Astrocyte of the cerebellum (primary cell): ENCODE measurements around the gene CYP4B1.

ENCODE experiments used
- DNase-seq: peaks from one replicate; pipeline ENCODE4 v3.0.0-alpha.2; 2011; ENCODE audit warnings: low read depth
- H3K4me3 ChIP-seq: 2 replicates; pipeline ENCODE4 v1.5.1; 2011; ENCODE audit warnings: mild to moderate bottlenecking, low read depth, low read length, moderate library complexity
- in situ Hi-C: cut with HindIII; loops from 2 replicates; pipeline ENCODE4 v1.10.0; 2017; ENCODE audit warnings: low sequenced_read_pairs
- TF ChIP-seq, protein P1 (sequence below): IDR thresholded peaks from 2 replicates; pipeline ENCODE4 v1.5.1; 2012; ENCODE audit warnings: low read length, low read depth, moderate library complexity, mild to moderate bottlenecking; ENCODE audit errors: missing control alignments

The CYP4B1 gene

DNA sequence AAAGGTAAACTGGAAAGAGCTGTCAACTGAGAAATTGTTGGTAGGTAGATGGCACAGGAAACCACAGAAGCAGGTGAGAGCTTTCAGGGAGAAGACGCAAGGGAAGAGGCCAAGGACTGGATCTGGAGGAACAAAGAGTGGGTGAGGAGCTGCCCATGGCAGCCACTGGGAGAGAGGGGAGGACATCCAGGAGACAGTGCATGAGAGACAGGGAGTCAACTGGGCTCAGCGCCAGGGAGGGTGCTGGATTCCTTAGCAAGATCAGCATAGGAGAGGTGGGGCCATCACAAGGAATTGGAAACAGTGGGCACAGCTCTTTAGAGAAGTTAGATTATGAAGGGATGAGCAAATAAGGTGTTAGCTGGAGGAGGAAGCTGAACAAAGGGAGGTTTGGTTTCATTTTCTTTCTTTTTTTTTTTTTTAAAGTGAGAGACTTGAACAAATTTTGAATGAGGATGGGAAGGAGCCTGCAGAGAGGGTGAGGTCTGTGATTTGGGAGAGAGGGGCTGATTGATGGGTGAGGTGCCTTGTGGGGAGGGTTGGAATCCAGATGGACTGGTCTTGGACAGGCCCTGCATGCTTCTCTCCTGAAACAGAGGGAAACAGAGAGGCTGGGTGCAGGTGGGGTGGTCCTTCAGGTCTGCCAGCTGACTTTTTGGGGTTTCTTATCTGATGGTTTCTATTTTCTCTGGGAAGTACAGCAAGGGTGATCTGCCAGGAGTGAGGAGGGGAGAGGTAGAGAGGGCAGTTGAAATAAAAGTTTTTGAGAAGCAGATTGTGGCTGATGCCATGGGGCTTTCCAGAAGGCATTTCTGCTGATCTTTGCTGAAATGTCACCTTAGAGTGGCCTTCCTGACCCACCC is 5.4 kb downstream of the CYP4B1 start:
- no peak overlapping the region for H3K4me3 ChIP-seq
- no peak for DNase-seq
- in situ Hi-C loops: no loop called here
- TF ChIP-seq, protein P1, sequence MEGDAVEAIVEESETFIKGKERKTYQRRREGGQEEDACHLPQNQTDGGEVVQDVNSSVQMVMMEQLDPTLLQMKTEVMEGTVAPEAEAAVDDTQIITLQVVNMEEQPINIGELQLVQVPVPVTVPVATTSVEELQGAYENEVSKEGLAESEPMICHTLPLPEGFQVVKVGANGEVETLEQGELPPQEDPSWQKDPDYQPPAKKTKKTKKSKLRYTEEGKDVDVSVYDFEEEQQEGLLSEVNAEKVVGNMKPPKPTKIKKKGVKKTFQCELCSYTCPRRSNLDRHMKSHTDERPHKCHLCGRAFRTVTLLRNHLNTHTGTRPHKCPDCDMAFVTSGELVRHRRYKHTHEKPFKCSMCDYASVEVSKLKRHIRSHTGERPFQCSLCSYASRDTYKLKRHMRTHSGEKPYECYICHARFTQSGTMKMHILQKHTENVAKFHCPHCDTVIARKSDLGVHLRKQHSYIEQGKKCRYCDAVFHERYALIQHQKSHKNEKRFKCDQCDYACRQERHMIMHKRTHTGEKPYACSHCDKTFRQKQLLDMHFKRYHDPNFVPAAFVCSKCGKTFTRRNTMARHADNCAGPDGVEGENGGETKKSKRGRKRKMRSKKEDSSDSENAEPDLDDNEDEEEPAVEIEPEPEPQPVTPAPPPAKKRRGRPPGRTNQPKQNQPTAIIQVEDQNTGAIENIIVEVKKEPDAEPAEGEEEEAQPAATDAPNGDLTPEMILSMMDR: no peak

DNA sequence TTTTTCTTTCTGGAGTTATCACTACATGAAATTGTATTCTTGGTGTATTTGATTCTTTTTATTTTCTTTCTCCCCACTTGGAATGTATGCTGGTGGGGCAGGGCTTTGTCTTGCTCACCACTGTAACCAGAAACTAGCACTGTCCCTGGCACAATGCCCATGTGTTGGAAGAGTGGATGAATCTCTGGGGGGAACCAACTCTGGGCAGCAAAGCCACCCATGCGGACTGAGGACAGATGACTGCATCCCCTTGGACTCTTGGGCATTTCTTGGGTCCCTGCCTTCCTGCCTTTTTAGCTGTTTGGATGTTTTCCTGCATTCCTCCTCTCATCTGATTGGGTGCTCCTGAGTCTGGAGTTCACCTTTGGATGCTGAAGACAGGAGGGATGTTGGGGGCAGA is 6.1 kb downstream of the CYP4B1 start:
- no peak for DNase-seq
- in situ Hi-C loops: no loop called here
- no peak overlapping the region for H3K4me3 ChIP-seq
- TF ChIP-seq, protein P1: no peak

DNA sequence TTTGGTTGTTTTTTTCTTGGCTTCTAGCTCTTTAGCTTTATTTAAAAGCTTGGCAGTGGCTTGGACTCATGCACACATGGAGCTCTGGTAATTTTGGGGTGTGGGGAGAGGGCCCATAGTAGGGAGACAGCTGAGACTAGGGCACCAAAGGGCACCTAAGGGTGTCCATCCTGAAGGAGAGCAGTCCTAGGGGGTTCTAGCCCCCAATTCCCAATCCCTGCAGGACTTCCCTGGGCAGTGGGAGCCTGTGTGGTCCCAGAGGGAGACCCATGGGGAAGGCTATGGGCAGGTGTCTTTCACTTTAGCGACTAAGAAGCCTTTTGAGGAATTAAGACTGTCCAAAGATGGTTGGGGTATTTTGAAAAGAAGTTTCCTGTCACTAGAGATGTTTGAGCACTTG is 6.9 kb downstream of the CYP4B1 start:
- TF ChIP-seq, protein P1: no peak
- H3K4me3 ChIP-seq: no peak overlapping the region
- no peak for DNase-seq
- in situ Hi-C loops: no loop called here

DNA sequence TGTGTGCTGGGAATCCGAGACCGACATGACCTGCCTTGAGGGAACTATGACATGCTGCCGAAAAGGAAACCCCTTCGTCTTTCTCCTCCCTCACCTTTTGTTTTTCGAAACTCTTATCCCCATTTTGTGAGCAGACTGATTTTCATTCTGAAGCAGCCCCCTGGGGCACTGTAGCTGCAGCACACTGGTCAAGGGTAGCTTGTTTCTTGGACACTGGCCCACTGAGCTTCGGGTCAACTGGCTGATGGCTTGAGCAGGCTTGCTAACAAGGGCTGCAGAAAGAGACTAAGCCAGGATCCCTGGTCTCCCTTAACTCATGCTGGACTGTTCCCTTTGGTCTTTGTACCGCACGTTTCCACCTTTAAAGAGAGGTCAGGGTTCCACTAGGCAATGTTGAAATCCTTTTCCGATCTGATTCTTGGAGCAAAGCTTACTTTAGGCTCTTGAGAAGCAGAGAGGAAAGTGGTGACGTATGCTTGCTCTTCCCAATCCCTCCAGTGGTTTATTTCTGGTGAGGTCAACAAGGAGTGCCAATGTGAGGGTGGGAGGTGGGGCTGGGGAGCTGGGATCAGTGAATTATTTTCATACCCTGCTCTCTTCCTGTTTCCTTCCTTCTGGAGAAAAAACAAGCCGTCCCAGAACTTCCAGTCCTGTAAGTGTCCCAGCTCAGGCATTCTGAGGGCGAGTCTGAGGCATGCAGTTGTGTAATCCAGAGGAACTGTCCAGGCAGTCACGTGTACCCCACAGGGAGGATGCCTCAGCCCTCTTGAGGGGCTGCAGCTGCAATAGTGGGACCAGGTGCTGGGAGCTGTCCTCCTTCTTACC is 7.6 kb downstream of the CYP4B1 start:
- in situ Hi-C loops: no loop called here
- DNase-seq: no peak
- no peak overlapping the region for H3K4me3 ChIP-seq
- TF ChIP-seq, protein P1: no peak

DNA sequence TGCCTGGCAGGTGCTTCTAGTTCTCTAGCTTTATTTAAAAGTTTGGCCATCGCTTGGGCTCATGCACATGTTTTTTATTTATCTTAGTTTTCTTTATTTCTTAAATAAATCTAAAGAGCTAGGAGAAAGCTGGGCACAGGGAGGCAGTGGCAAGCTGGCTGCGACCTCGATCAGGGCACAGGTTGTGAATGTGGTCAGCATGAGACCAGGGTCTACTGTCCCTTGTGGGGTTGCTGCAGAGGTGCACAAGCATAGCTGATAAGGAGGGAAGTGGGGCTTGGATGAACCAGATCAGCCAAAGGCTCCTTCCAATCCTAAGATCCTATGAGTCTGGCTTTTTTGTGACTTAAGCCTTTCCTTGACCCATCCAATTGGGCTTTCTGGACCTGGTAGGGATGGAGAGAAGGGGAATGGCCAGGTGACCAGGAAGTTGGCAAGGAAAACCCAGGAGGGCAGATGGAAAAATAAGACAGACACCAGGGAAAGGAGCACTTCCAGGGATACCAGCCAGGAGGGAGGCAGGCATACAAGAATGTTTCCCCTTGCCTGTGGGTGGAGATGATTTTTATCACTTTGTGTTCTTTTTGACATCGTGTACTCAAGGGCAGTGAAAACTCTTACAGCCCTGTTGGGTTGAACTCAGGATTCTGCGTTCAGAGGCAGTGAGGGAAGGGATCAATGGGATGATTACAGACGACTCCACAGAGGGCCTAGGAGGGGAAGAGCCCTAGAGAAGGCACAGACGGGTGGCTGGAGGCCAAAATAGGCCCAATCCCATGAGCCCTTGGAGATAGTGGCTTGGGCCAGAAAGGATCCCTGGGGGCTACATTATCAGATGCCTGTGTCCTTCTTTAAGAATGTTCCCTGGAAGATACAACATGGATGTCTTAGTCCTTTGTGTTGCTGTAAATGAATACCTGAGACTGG is 8.5 kb downstream of the CYP4B1 start:
- TF ChIP-seq, protein P1: no peak
- no peak overlapping the region for H3K4me3 ChIP-seq
- in situ Hi-C loops: no loop called here
- no peak for DNase-seq

DNA sequence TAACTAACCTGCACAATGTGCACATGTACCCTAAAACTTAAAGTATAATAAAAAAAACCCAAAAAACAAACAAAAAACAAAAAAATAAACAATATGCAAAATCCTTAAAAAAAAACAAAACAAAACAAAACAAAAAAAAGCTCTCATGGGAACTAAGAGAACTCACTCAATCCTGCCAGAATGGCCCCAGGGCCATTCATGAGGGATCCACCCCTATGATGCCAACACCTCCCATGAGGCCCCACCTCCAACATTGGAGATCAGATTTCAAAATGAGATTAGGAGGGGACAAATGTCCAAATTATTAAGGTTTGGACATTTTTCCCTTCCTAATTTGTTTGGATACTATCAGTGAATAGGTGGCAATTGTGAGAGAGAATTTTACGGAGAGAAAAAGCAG is 10.2 kb downstream of the CYP4B1 start:
- TF ChIP-seq, protein P1: no peak
- no peak for DNase-seq
- in situ Hi-C loops: no loop called here
- H3K4me3 ChIP-seq: no peak overlapping the region
